ENCODE measurements around the gene SHROOM2.
"Not testable (repeated sequence)": the region's sequence is repeated elsewhere in the genome, so short reads cannot be mapped to it uniquely, and the experiment has no call there.

SHROOM2 gene

DNA sequence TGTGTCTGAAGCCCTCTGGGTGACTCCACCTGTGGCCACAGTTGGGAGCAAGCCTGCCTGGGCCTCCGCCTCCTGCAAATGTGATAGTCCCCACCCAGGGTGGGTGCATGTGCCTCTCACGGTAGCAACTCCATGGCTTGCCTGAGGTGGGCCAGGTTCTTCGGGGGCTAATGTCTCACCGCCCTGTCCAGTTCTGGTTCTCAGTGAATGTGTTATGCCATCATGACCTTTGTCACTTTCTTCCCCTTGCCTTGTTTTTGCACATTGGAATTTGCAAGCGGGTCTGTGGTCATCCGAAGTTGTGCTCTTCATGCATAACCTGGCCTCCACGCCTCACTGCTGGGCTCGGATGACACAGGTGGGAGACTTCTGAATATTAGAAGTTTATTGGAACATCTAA is 39.7 kb downstream of the SHROOM2 start:
- DNase-seq (ENCODE audit: low read depth in 4 of 4, low spot score in 1 of 4) = no peak

DNA sequence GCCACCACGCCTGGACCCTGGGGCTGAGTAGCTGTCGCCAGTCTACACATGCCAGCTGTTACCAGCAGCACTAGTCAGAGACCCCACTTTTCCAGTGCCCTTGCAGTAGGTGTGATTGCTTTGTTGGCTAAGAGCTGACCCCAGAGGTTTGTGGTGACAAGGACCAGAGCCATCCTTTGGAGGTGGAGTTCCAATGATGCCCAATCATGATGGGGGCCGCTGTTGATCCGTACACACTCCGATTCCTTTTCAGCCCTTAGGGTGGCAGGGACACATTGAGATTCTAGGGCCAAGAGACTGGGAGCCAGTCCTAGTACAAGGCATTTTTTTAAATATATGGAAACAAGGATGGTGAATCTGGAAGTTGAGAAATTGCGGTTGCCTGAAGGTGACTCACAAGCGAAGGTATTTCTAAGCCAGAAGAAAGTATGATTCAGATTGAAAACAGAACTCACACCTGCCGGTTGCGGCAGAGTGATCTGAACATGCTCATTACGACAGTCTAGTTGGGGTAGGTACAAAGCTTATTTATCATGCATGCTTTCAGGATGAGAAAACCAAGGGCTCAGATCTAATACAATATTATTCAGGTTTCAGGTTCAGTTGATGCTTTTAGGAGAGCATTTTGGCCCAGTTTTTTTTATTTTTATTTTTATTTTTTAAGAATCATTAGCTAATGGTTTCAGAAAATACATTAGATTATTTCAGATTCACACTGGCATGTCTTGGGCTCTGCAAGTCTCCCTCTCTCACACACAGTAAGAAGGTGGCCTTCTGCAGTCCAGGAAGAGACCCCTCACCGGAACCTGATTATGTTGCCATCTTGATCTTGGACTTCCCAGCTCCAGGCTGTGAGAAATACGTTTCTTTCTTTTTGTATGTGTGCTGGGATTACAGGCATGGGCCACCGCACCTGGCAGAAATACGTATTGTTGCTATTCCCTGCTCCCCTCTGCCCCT is 43.4 kb downstream of the SHROOM2 start:
- peak in 1 of 4 experiments; percentile 20 for DNase-seq (ENCODE audit: low read depth in 4 of 4, low spot score in 1 of 4)

DNA sequence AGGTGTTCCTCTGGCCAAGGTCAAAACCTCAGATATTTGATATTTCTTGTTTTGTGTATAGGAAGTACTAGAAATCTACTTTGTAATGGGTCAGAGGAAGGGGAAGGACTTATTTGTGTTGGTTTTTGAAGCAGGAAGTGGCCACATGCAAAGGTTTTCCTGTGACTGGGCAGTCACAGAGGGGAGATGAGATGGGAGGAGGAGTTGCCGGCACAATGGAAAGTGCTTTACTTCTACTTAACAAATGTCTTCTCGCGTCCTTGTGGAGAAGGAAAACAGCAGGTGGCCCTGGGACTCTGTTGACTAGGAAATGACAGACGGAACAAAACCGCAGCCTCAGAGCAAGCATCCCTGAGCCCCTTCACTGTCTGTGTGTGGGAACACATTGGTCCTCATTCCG is 46.6 kb downstream of the SHROOM2 start:
- no peak for DNase-seq (ENCODE audit: low read depth in 4 of 4, low spot score in 1 of 4)

DNA sequence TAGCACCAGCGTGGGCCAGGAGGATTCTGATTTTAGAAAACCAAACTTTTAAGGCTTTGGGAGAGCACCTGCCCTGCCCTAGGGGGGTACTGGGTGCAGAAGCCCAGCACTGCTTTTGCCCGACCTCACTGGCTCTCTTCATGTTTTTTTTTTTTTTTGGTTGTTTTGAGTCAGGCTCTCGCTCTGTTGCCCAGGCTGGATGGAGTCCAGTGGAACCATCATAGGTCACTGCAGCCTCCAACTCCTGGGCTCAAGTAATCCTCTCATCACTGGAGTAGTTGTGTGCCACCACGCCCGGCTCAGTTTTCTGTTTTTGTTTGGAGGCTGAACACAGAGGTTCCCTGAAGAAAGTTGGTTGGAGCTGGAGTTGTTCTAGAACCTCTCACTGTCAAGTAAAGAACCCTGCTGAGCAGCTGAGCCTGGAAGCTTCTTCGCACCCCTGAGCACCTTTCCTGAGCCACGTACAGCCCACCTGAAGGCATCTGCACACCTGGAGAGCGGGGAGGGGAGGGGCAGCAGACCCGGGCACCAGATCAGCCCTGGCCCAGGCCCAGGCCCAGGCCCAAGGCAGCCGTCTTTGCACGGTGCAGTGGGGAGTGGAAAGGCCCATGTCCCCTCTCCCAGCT is 49.5 kb downstream of the SHROOM2 start:
- no peak for DNase-seq (ENCODE audit: low read depth in 4 of 4, low spot score in 1 of 4)

DNA sequence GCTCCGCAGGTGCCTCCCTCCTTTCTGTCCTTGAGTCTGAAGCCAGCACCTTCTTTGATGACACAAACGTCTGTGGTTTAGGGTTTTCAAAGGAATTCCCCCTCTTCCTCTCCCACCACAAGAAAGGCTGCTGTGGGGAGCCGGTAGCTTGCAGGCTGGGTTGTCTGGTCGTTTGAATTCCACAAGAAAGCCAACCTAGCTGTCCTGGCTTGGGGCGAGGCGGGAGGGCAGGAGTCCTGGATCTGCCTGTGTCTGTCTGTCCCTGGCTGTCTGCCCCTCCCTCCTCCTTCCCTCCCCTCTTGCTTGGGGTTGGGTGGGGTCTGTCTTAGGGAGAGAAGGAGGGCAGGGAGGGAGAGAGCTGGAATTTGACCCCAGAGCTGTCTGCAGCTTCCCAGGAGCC is 56.3 kb downstream of the SHROOM2 start:
- DNase-seq (ENCODE audit: low read depth in 4 of 4, low spot score in 1 of 4) = no peak

DNA sequence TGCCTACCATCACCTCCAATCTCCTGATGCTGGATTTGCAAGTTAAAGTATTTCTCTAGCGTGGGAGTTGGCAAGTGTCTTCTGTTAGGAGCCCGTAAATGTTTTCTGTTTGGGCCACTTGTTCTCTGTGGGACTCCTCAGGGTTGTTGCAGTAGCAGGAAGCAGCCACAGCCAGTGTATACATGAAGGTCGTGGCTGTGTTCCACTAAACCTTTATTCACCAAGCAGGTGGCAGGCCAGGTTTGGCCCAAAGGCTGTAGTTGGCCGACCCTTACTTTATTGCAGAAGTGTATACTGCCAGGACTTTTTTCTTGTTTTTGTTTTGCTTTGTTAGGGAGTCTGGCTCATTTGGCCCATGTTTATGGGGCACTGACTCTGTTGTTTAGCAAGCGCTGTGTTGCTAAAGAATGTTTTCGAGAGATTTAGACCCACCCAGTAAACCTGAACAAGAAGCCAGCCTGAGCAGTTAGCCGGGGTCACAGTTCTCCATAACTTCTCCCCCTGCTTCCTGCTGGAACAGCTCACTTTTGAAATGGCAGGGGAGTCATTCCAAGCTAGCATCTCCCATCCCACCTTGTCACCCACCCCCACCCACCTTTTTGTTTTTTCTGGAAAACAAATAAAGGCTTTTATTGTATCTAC is 58.8 kb downstream of the SHROOM2 start:
- no peak for DNase-seq (ENCODE audit: low read depth in 4 of 4, low spot score in 1 of 4)

DNA sequence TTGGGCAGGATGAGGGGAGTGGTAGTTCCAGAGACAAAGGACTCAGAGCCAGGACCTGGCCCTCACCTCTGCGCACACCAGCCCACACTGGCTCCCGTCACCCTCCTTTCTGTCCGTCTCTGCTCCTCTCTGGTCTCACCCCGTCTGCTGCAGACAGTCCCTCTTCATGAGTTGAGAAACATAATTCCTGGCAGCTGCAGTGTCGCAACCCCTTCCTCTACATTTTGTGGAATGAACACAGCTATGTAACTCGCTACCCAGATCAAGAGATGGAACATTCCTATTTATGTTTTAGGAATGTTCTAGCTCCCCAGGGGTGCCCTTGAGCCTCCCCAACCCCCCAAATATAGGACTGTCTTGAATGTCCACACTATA is 59.3 kb downstream of the SHROOM2 start:
- no peak for DNase-seq (ENCODE audit: low read depth in 4 of 4, low spot score in 1 of 4)

DNA sequence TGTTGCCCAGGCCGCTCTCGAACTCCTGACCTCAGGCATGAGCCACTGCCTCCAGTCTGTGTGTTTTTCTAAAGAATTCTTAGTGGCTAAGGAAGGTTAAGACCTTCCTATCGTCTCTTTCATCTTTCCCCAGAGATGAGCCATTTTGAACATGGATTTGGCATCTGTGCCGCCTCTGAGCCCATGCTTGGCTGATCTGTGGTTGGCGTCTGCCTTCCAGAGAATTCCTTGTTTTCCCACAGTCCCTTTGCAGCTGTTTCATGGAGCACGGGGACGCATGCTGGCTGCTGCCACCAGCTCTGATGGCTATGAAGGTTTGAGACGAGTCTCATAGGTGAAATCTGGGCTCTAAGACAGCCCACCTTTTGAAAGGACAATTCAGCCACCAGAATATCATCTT is 60.4 kb downstream of the SHROOM2 start:
- no peak for DNase-seq (ENCODE audit: low read depth in 4 of 4, low spot score in 1 of 4)

DNA sequence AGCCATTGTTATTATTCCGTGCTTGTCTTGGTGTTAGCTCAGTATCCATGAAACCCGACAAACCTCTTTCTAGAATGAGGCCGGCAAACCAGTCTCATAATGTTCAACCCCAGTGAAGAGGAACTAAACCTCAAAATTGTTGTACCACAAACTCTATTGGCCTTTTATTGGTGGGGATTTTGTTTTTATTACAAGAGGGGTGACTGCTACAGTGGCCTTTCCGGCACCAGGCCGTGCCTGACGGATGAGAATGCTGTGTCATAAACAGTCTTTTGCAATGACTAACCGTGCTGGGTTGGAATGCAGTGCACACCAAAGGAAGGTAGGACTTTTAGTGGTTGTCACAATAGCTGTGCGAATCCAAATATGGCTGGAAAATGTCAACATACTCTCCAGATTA is 60.8 kb downstream of the SHROOM2 start:
- DNase-seq (ENCODE audit: low read depth in 4 of 4, low spot score in 1 of 4) = no peak

DNA sequence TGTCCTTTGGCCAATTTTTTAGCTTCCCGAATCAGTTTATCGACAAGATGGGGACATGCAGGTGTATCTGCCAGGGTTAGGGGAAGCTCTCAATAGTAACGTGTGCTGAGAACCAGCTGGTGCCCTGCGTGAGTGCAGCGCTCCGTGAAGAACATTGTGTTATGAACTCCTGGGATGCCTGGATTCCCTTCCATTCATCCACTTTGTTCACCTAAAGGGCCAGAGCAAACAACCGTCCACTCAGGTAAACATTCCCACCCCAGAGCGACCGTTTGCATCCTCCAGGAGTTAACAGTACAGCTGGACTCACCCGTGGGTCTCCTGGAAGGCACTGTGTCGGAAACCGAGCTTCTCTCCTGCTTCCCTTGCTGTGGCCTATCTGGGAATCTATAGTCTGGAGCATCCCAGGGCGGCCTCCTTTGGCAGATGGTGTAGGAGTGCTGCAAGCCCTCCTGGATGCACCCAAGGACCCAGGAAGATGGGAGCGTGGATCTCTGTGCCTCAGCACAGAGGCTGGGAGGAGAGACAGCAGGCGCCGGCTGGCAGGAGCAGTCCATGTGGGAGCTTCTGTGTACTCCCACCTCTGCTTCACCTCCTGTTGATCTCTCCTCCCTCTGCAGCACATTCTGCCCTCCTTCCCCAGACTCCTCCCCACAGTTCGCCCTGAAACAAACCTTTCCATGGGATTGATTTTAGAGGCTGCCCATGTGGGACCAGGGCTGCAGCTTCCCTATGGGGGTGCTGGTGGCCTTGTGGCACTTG is 62.7 kb downstream of the SHROOM2 start:
- DNase-seq (ENCODE audit: low read depth in 4 of 4, low spot score in 1 of 4) = no peak

DNA sequence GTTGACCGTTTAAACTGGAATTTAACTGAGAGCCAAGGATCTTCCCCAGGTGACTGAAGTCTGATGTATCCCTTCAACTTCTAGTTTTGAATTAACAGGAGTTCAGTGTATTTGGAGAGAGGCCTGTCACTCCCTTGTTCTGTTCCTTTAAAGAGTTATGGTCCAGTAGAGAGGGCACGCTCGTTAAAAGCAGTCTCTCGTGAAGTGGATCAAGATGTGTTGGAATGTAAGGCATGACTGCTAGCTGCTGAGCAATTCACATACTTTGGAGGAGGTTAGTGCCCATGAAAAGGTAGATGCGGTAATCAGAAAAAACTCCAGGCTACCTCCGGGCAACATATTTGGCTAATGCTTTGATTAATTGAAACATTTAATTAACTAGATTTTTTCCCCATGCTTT is 65.7 kb downstream of the SHROOM2 start:
- DNase-seq (ENCODE audit: low read depth in 4 of 4, low spot score in 1 of 4) = no peak

DNA sequence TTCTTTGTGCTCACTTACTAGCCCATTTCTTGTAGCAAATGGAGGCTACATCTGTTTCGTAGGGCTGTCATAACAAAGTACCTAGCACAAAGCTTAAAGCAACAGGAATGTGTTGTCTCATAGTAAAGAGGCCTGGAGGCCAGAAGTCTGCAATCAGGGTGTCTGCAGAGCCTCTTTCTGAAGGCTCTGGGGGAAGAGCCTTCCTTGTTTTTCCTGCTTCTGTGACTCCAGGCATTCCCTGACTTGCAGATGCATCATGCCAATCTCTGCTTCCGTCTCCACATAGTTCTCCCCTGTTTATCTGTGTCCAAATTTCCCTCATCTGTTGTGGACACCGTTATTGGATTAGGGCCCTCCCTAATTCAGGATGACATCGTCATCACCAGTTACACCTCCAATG is 67.1 kb downstream of the SHROOM2 start:
- DNase-seq (ENCODE audit: low read depth in 4 of 4, low spot score in 1 of 4) = no peak

DNA sequence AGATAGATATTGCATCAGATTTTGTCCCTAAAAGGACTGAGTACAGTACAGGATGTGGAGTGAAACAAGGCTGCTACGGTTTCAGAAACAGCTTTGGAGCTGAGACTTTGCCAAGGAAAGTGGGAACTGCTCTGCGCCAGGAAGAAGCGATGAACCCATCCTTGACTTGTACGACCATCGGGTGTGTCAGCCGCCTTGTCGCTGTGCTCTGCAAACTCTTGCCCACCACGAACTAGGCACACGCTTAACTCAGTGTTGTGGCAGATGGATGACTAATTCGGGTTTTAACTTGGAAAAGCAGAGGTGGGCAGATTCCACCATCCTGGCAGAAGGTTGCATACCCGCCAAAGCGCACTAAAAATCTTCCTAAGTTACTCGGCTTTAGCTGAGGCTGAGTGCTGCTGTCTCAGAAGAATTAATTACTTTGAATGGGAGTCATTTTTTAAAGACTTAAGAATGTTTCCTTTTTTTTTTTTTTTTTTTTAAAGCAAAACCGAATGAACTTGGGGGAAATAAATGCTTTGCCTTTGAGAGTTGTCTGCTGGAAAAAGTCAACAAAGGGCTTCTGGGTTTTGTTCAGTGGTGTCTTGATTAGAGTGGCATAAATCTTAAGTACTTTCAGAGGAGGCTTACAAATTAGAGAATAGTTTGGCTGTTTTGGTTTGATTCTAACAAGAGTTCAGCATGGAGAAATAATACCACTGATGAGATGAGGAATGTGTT is 69.5 kb downstream of the SHROOM2 start:
- DNase-seq (ENCODE audit: low read depth in 4 of 4, low spot score in 1 of 4) = no peak

DNA sequence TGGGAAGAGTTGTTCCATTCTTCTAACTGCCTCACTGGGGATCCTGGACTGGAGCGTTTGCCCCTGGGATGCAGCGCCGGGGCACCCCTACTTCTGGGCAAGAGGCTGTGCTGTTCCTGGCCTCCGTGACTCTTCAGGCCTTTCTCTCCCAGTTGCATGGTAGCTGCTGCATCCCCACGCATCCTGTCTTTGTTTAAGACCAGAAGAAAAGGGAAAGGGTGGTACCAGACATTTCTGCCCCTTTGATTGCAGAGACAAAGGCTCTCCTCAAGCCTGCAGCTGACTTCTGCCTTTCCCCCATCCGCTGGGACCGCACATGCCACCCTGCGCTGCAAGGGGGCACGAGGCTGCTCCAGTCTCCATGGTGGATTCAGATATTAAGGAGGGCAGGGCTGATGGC is 70.4 kb downstream of the SHROOM2 start:
- DNase-seq (ENCODE audit: low read depth in 4 of 4, low spot score in 1 of 4) = no peak

DNA sequence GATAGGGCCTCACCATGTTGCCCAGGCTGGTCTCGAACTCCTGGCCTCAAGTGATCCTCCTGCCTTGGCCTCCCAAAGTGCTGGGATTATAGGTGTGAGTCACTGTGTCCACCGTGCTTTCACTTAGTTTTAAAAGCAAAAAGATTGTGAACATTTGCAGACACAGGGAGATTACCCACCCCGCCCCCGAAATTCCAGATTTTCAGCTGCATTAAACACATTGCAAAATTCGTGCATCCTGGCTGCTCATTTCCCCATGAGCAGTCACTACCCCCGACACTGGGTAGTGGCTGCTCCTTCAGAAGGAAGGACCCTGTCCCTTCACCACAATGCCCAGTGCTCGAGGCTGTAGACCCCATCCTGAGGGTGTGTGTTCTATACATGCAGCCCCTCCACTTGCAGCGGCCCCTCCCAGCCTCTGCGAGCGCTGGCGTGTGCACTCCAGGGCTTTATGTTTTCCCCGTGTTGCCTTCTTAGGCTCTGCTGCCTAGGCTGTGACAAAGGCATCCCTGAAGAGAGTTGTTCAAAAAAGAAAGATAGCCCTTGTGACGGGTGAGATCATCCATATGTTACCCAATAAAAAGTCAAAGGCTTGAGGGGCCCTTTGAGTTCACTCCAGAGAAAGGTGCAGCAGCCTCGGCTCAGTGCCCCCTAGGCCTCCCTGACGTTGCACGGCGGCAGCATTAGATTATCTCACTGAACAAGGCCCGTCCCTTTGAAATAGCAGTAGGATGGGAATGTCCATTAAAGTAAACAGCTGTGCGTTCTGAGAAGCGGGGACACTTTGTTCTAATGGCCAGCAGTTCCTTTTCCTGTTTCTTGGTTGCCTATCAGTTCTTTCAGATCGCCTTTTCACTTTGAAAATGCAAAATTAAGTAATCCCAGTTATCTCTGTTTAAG is 71.6 kb downstream of the SHROOM2 start:
- no peak for DNase-seq (ENCODE audit: low read depth in 4 of 4, low spot score in 1 of 4)

DNA sequence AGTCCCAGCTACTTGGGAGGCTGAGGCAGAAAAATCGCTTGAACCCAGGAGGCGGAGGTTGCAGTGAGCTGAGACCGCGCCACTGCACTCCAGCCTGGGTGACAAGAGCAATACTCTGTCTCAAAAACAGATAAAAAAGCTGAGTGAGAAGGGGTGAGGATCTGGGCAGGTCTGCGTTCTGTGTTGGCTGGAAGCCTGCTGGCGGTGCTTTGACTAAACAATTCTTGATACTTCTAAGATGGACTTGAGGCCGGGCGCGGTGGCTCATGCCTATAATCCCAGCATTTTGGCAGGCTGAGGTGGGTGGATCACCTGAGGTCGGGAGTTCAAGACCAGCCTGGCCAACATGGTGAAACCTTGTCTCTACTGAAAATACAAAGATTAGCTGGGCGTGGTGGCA is 72.5 kb downstream of the SHROOM2 start:
- not testable (repeated sequence) for DNase-seq (ENCODE audit: low read depth in 4 of 4, low spot score in 1 of 4)

DNA sequence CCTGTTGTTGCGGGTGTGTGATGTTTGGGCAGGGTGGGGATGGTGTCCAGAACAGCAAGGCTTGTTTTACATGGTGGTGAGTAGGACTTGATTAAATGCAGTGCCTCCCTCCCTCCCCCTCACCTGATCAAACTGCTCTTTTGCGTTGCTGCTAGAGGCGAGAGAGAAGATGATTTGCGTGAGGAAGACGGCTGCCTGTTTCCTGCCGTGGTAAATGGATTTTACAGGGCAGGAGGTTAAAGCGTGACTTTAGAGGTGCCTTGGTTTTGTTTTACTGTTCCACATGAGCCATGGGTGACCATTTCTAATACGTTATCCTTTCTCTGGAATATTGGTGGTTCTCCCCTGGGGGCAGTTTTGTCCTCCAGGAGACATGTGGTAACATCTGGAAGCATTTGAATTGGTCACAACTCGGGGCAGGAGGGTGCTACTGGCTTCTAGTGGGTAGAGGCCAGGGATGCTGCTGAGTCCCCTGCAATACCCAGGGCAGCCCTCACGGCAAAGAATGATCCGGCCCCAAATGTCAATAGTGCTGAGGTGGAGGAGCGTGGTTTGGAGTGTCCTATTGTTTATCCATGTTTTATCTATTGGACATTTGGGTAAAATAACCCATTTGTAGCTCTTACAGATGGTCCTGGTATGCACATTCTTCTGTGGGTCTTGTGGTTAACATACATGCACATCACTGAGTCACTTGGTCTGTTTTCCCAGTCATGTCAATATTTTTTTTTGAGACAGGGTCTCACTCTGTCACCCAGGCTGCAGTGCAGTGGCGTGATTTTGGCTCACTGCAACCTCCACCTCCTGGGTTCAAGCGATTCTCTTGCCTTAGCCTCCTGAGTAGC is 73.7 kb downstream of the SHROOM2 start:
- DNase-seq (ENCODE audit: low read depth in 4 of 4, low spot score in 1 of 4) = no peak

DNA sequence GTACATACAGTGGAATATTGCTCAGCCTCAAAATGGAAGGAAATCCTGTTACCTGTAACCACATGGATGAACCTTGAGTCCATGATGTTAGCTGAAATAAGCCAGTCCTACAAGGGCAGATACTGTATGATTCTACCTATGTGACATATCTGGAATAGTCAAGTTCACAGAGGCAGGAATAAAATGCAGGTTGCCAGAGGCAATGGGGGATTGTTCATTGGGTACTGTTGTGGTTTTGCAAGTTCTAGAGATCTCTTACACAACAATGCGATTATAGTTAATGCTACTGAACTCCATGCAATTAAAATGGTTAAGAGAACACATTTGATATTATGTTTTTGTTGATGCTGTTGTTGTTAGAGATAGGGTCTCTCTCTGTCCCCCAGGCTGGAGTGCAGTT is 74.6 kb downstream of the SHROOM2 start:
- no peak for DNase-seq (ENCODE audit: low read depth in 4 of 4, low spot score in 1 of 4)

DNA sequence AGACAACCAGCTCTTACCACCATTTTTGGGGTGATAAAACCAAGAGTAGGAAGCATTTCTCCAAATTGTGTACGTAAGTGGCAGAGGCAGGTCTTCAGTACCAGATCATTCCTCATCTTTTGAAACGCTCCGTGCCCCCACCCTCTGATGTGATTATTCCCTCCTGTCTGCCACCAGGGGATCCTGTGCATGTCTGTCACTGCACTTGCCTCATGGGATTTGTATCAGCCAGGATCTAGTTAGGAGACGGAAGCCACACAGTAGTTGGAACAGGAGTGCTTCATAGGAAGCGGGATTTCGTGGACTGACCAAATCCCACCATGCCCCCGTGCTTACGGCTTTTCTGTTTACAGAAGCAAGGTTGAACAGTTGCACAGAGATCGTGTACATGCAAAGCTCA is 75.5 kb downstream of the SHROOM2 start:
- no peak for DNase-seq (ENCODE audit: low read depth in 4 of 4, low spot score in 1 of 4)
